DND-41 (cell line): ENCODE data around the gene MAP2K2.

Source experiments
- EZH2 ChIP-seq: IDR thresholded peaks from 3 replicates; pipeline ENCODE4 v1.6.1; 2012; ENCODE audit warnings: borderline replicate concordance, low read depth, mild to moderate bottlenecking, moderate library complexity, low read length, inconsistent platforms; ENCODE audit not compliant: severe bottlenecking
- TF ChIP-seq, protein P1 (sequence below): IDR thresholded peaks from 2 replicates; pipeline ENCODE4 v1.5.1; 2012; ENCODE audit warnings: borderline replicate concordance, low read length, moderate library complexity, mild to moderate bottlenecking; ENCODE audit not compliant: poor library complexity, severe bottlenecking; ENCODE audit errors: extremely low read depth

DNA sequence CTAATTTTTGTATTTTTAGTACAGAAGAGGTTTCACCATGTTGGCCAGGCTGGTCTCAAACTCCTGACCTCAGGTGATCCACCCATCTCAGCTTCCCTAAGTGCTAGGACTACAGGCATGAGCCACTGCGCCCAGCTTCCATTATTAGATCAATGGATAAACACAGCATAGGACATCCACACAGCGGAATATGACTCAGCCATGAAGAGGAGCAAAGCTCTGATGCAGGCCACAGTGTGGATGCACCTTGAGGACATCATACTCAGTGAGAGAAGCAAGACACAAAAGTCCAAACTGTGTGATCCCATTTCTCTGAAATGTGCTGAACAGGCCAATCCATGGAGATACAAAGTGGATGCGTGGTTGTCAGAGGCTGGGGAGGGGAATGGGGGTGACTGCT lies 52.3 kb downstream of the MAP2K2 start:
- TF ChIP-seq, protein P1, sequence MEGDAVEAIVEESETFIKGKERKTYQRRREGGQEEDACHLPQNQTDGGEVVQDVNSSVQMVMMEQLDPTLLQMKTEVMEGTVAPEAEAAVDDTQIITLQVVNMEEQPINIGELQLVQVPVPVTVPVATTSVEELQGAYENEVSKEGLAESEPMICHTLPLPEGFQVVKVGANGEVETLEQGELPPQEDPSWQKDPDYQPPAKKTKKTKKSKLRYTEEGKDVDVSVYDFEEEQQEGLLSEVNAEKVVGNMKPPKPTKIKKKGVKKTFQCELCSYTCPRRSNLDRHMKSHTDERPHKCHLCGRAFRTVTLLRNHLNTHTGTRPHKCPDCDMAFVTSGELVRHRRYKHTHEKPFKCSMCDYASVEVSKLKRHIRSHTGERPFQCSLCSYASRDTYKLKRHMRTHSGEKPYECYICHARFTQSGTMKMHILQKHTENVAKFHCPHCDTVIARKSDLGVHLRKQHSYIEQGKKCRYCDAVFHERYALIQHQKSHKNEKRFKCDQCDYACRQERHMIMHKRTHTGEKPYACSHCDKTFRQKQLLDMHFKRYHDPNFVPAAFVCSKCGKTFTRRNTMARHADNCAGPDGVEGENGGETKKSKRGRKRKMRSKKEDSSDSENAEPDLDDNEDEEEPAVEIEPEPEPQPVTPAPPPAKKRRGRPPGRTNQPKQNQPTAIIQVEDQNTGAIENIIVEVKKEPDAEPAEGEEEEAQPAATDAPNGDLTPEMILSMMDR = no peak
- TF ChIP-seq EZH2 = no peak
